ENCODE data around the gene RBM38.

Gene RBM38

GRCh38 chr20:57375652-57376230 is 15.5 kb upstream of the RBM38 start:
- no peak for DNase-seq

- no peak for DNase-seq
These were observed 13.8 kb upstream of the RBM38 start for GRCh38 chr20:57377350-57377749.

GRCh38 chr20:57378107-57378506 is 13.1 kb upstream of the RBM38 start:
- no peak for DNase-seq

GRCh38 chr20:57378646-57379262 is 12.4 kb upstream of the RBM38 start:
- no peak for DNase-seq

GRCh38 chr20:57379263-57379647 is 11.9 kb upstream of the RBM38 start:
- no peak for DNase-seq

- no peak for DNase-seq
These were observed 11.0 kb upstream of the RBM38 start for GRCh38 chr20:57380081-57380750.

GRCh38 chr20:57381596-57382503 is 9.3 kb upstream of the RBM38 start:
- DNase-seq, result peak; percentile 82

GRCh38 chr20:57382516-57382915 is 8.7 kb upstream of the RBM38 start:
- DNase-seq, result no peak

GRCh38 chr20:57383447-57384347 is 7.5 kb upstream of the RBM38 start:
- DNase-seq, result peak; percentile 84

- no peak for DNase-seq
These were observed 6.7 kb upstream of the RBM38 start for GRCh38 chr20:57384486-57384885.

- no peak for DNase-seq
These were observed 6.0 kb upstream of the RBM38 start for GRCh38 chr20:57384953-57385761.

- no peak for DNase-seq
These were observed 5.3 kb upstream of the RBM38 start for GRCh38 chr20:57385940-57386339.

- no peak for DNase-seq
These were observed 4.4 kb upstream of the RBM38 start for GRCh38 chr20:57386762-57387161.

- DNase-seq, result no peak
These were observed 3.7 kb upstream of the RBM38 start for GRCh38 chr20:57387463-57387862.

GRCh38 chr20:57387945-57388371 is 3.2 kb upstream of the RBM38 start:
- DNase-seq, result no peak

GRCh38 chr20:57388953-57389694 is 2.1 kb upstream of the RBM38 start:
- peak; percentile 95 for DNase-seq

GRCh38 chr20:57389695-57390603 is 1.2 kb upstream of the RBM38 start:
- DNase-seq, result peak; percentile 77

GRCh38 chr20:57391439-57392301 is 474 bp downstream of the RBM38 start:
- DNase-seq, result peak; percentile 59
